Stimulated activated CD8-positive, alpha-beta memory T cell treated with anti-CD3 and anti-CD28 coated beads, Interleukin-12 subunit alpha, Interleukin-12 subunit beta, amount 100 ng/mL, for 4 hours (primary cell): ENCODE measurements around the gene DNAH6.
"Not testable (repeated sequence)": the region's sequence is repeated elsewhere in the genome, so short reads cannot be mapped to it uniquely, and the experiment has no call there.

Experiments
- DNase-seq: peaks from one replicate; pipeline ENCODE4 v3.0.0-alpha.2; 2020; ENCODE audit warnings: low read depth

DNAH6 gene

DNA sequence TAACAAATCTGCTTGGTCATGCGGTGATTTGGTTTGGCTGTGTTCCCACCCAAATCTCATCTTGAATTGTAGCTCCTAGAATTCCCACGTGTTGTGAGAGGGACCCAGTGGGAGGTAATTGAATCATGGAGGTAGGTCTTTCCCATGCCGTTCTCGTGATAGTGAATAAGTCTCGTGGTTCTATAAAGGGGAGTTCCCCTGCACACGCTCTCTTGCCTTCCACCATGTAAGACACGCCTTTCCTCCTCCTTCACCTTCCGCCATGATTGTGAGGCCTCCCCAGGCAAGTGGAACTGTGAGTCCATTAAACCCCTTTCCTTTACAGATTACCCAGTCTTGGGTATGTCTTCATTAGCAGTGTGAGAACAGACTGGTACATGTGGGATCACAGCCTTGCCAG is 327.8 kb downstream of the DNAH6 start:
- no peak for DNase-seq

DNA sequence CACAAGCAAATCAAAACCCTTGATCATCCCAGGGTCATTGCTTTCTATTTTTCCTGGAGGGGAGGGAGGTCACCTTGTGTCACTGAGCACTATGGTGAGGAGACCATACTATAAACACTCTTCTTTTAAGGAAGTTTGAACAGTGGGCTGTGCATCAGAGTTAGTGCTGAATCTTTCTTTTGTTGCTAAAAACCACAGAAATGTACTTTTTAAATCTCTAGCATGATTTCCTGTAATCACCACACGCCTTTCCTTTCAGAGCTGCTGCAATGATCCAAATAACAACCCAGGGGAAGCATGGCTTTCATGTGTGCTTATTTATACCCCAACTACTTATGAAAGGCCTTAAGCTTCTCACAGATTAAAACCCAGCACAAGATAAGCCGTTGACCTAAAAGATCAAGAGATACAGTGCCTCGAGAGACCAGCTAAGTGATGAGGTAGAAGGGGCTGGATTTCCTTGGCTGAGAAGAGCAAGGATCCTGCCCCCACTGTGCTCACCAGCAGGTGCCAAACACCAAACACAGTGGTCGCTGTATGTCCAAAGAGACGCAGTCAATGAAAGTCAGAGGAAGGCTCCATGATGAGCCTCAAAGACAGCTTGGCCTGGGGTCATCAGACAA is 329.9 kb downstream of the DNAH6 start:
- no peak for DNase-seq

DNA sequence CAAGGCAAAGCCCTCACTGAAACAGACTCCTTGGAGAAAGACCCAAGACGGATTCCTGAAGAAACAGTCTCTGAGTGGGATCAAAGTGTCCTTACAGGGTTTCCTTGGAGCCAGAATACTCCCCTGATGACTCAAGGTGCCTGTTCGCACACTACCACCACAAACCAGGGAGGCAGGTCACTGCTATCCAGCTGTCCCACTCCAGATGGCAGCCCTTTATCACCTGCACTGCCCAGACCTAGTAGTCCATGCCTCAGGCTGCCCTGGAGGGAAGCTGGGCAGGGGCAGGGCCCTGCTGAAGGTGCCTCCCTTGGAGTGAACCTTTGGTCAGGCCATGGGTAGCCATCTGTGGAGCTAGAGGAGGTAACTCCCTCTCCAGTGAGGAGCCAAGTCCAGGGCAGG is 330.4 kb downstream of the DNAH6 start:
- DNase-seq = no peak

DNA sequence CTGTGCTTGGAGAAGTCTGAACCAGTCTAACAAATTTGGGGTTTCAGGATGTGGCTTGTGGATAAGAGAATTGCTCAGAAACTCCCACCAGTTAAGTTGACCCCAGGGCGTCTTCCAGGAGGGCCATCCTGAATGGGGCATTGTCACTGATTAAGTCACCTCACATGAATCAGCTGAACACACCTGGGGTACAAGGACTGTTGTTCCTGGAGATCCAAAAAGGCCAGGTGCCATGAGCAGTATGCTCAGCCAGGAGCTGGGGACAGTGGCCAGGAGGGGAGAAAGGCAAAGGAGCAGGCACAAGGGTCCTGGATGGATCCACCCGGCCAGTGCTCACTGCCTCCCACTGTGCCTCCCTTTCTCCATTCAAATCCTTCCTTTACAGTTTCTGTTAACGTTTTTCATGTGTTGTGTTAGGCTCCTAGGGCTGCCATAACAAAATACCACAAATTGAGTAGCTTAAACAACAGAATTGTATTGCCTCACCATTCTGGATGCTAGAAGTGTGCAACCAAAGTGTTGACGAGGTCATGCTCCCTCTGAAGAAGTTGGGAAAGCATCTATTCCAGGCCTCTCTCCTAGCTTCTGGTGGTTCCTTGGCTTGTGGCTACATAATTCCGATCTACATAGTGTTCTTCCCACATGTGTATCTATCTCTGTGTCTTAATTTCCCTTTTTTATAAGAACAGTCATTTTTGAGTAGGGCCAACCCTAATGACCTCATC is 331.2 kb downstream of the DNAH6 start:
- DNase-seq = no peak

DNA sequence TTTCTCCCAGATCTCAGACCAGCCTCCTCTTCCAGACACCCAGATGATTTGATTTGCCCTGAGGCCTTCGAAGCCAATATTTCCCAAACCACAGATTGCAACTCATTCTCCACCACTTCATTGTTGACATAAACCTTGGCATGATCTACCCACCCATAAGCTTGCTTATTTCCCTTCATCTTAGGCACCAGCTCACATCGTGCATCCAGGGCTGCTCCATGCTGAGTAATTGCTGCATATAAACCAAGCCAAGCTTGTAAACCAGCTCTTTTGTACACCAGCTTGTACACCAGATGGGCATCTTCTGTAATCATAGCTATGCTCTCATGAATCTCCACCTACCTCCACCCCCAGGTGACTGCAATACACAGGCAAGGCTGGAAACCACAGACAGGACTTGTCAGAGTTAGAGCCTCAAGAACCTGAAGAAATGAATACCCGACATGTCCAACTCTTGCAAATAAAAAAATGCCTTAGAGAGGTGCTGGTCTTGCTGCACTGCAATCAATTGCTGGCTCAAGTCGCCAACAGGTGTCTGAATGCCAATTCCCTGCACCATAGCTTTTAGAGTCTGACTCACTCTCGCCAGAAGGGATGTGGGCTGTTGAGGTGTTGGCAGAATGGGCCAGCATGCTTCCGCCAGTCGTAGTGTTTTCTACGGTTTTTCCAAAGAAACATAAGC is 333.1 kb downstream of the DNAH6 start:
- no peak for DNase-seq

DNA sequence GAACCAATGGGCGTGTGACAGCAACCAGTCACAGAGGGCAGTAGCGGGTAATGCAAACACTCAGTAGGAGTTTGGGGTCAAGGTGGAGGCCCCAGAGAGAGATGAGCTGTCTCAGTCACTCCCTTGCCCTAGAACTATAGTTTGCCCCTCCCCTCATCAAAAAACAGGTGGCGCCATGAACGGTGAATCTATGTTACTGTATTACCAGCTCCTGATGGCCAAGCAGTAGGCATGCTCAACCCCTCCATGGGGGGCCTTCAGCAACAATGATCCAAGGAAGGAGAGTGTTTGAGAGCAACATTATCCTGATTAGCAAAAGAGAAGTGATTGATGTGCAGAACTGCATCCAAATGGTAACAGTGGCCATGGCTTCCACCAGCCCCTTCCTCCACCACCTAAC is 334.2 kb downstream of the DNAH6 start:
- no peak for DNase-seq

DNA sequence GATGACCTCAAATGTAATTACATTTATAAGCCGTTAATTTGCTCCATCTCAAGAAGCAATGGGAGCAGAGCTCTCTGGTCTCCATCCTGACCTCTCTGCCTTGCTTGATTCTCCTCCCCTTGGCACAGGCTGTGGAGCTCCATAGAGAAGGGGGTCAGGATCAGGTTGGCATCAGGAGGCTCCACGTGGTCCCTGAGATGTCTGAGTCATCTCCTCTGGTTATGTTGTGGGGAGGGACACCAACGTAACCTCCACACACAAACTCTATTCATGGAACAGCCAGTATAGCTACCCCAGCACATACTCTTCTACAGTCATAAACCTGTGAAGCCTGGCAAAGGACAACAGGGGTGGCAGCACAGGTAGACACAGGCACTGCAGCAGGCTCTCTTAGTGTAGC is 335.6 kb downstream of the DNAH6 start:
- DNase-seq = no peak

DNA sequence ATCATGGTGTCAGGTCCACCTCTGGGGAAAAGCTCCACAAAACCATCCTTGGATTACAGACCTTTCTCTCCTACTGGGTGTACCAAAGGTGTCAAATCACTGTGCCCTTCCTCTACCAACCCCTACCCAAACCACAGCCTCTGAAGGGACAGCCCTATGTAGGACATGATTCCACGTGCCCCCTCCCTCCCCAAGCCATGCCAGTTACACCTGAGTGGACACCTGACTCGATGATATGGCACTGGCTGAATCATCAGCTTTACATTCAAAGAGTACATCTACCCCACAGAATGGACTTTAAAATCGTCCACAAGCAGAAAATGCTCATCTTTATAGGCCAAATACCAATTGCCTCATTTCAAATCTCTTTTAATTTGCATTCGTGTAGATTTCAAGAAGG is 338.6 kb downstream of the DNAH6 start:
- no peak for DNase-seq

DNA sequence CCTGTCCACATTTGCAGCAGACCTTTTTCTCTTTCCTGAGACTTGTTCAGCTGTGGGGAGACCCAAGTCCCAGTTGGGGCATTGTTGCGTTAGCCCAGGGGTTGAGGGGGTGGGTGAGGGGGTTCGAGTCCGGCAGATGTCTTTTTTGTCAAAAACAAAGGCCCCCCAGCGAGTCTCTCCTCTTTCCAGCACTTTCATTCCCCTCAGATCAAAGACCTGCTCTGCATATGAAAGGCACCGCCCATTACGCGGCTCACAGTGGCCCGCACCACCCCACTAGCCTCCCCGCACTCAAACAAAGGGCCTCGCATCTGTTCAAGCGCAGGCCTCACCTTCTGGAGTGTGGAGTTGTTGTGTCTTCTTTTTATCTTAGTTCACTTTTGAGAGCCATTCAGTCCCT is 339.4 kb downstream of the DNAH6 start:
- no peak for DNase-seq

DNA sequence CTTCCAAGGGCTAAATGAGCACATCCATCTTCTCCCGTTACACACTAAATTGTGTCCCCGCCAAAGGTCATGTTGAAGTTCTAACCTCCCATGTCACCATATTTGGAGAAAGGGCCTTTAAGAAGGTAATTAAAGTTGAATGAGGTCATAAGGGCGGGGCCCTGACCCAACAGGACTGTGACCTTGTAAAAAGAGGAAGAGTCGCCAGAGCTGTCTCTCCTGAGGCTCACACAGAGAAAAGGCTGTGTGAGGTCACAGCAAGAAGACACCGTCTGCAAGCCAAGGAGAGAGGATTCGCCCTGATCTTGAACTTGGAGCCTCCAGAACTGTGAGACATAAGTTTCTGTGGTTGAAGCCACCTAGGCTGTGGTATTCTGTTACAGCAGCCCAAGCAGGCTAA is 340.5 kb downstream of the DNAH6 start:
- DNase-seq = no peak

DNA sequence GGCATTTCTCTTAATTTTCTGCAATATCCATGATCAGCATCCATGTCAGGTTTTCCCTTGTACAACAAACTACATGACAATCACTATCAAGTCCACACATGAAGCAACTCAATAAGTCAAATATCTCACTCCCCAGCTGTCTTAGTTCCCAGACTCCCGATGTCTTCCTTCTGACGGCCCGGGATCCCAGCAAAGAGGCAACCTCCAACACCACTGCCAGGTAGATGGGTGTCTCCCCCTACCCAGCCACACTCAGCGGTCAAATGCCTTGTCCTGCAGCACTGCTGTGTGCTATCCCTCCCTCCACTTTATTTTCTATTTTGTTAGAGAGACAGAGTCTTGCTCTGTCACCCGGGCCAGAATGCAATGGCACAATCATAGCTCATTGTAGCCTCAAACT is 341.3 kb downstream of the DNAH6 start:
- DNase-seq = no peak

DNA sequence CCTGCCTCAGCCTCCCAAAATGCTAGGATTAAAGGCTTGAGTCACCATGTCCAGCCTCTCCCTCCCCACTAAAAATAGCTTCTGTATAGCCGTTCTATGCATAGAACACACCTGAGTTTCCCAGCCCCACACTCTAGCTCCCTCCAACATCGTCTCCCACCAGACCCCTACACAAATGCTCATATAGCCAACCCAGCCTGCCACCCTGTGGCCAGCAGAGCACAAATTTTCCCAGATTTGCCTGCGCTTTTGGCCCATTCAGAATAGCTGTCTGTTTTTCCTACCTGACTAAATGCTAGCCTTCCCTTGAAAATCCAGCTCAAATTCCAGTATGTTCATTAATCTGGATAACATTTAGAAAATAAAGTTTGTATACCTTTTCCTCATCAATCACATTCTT is 341.8 kb downstream of the DNAH6 start:
- no peak for DNase-seq

DNA sequence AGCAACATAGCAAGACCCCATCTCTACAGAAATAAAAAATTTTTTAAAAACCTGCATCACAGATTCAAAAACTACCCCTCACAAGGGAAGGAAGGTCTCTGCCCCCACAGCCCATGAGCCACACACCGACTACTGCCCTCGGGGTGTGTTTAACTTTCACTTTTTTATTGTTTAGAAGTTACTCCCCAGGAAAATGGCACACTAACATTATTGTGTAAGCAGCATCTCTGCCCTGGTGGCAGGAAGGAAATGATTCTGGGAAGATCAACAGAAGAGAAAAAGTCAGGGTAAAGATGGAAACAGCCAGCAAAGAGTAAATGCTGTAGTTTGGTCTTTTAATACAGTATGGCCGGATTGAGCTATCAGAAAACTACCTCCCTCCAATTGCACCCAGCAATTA is 342.6 kb downstream of the DNAH6 start:
- no peak for DNase-seq

DNA sequence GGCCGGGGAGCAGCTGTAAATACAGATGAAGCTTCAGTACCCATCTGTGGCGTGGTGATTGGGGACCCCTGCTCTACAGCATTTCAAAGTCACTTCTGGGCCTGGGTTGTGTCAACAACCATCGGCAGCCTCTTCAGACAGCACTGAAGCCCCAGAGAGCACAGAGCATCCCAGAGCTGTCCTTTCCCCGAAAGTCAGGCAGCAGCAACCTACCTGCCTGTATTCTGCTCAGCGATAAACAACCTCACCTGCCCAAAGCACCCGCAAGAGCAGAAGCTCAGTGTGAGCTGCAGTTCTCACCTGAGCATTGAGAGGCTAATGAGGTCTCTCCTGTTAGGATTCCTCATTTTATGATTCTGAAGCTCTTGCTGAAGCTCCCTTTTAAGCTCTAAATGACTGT is 345.2 kb downstream of the DNAH6 start:
- DNase-seq = no peak

DNA sequence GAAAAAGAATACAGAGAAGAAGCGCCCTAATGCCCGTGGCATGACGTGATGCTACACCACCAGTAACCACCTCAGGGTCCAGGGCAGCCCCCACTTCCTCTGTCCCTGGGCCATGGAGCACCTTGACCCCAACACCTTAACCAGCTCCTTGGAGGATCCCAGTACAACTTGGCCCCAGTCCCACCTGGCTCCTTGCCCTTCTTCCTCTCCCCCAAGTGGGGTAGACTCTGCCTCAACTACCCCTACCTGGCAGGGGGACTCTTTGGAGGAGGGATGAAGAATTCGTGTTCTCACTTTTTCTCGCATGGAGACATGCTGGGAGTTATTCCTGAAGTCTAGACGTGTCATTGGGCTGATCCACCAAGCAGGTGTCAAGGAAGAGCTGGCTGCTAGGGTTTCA is 345.7 kb downstream of the DNAH6 start:
- no peak for DNase-seq

DNA sequence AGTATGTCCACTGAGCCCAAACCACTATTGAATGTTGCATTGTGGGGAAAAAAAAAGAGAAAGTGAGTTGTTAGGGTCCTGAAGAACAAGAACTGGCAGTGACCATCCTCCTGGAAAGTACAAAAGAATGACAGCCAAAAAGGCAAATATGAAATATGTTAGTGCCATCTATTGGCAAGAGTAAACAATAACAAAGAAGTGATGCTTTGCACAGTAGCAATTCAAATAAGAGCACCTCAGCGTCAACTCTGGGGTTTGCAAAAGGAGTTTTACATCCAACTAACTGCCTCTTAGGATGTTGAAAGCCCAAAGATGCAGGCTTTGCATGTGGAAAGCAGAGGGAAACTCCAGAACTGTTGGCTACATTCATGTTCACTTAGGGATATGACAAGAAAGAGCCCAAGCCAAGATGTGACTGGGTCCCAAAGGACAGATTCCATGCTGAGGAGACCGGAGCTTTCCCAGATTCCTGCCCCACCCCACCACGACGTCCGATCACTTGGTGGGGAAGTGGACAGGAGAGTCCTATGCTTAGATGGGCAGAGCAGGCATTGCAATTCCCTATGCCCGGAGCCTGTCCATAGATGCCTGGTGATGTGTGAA is 349.0 kb downstream of the DNAH6 start:
- no peak for DNase-seq

DNA sequence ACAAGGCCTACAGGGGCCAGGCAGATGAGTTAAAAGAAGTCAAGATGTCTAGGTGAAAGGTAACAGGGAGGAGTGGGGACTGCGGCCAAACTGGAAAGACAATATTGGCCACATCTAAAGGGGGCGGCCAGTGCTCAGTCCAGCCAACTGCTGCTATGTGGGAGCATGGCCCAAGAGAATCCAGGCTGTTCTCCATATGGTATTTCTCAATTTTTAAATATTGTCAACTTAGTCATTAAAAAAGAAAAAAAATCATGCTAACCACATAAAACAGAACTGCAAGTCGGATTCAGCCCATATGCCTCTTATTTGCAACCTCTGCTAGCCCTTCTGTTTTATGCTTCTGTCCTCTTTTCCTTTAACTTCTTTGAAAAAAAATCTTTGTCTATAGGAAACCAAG is 349.8 kb downstream of the DNAH6 start:
- no peak for DNase-seq

DNA sequence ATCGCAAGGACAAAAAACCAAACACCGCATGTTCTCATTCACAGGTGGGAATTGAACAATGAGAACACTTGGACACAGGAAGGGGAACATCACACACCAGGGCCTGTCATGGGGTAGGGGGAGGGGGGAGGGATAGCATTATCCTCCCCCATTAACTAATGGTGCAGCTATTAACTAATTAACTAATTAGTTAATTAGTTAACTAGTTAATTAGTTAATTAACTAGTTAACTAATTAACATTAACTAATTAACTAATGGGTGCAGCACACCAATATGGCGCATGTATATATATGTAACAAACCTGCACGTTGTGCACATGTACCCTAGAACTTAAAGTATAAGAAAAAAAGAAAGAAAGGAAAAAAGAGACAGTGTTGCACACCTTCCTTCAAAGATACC is 352.0 kb downstream of the DNAH6 start:
- DNase-seq = not testable (repeated sequence)
